DOHH2 (cell line): Measurements from ENCODE around the gene PKHD1.
"Not testable (repeated sequence)": the region's sequence is repeated elsewhere in the genome, so short reads cannot be mapped to it uniquely, and the experiment has no call there.

ENCODE experiments used
- H3F3A ChIP-seq: fragments of 200-600 bp; sonication (generic), shearing (Covaris generic); 2 replicates; pipeline ENCODE4 v1.6.0; 2016; ENCODE audit warnings: antibody characterized with exemption, mild to moderate bottlenecking; ENCODE audit not compliant: control insufficient read depth, insufficient read depth
- H3K27ac ChIP-seq: fragments of 200-600 bp; sonication (generic); 2 replicates; pipeline ENCODE4 v1.5.1; 2014; ENCODE audit warnings: low read depth, mild to moderate bottlenecking, low read length, moderate library complexity
- H3K27me3 ChIP-seq: fragments of 200-600 bp; sonication (generic); 2 replicates; pipeline ENCODE4 v1.6.1; 2014; ENCODE audit warnings: mild to moderate bottlenecking, low read length, mixed read lengths; ENCODE audit not compliant: control insufficient read depth
- H3K36me3 ChIP-seq: fragments of 200-600 bp; sonication (generic); 2 replicates; pipeline ENCODE4 v1.6.1; 2014; ENCODE audit warnings: mild to moderate bottlenecking, low read length, moderate library complexity, mixed read lengths; ENCODE audit not compliant: control insufficient read depth
- H3K4me1 ChIP-seq: fragments of 200-600 bp; sonication (generic); 2 replicates; pipeline ENCODE4 v1.6.1; 2014; ENCODE audit warnings: mild to moderate bottlenecking, low read length, mixed read lengths; ENCODE audit not compliant: control insufficient read depth
- H3K4me2 ChIP-seq: fragments of 200-600 bp; sonication (generic); 2 replicates; pipeline ENCODE4 v1.6.0; 2014; ENCODE audit warnings: mild to moderate bottlenecking, low read length, moderate library complexity
- H3K4me3 ChIP-seq: fragments of 200-600 bp; sonication (generic); 2 replicates; pipeline ENCODE4 v1.5.1; 2014; ENCODE audit warnings: mild to moderate bottlenecking, low read length, mixed read lengths
- H3K79me2 ChIP-seq: fragments of 200-600 bp; sonication (generic); 2 replicates; pipeline ENCODE4 v1.6.1; 2014; ENCODE audit warnings: mild to moderate bottlenecking, low read length, mixed read lengths; ENCODE audit not compliant: control insufficient read depth
- H3K9me2 ChIP-seq: fragments of 200-600 bp; sonication (generic); replicated peaks from 2 replicates; pipeline ENCODE4 v1.6.1; 2014; ENCODE audit warnings: mild to moderate bottlenecking, low read length, mixed read lengths; ENCODE audit not compliant: control insufficient read depth
- H3K9me3 ChIP-seq: fragments of 200-600 bp; sonication (generic); 2 replicates; pipeline ENCODE4 v1.6.1; 2014; ENCODE audit warnings: antibody characterized with exemption, low read length, mixed read lengths; ENCODE audit not compliant: control insufficient read depth, insufficient read depth
- H4K20me1 ChIP-seq: fragments of 200-600 bp; sonication (generic); 2 replicates; pipeline ENCODE4 v1.6.0; 2014; ENCODE audit warnings: low read depth, mild to moderate bottlenecking, antibody characterized with exemption, low read length, moderate library complexity; ENCODE audit not compliant: control insufficient read depth, insufficient read depth
- CTCF ChIP-seq: fragments of 200-600 bp; sonication (generic); IDR thresholded peaks from one replicate; pipeline ENCODE4 v1.5.1; 2014; ENCODE audit warnings: antibody characterized with exemption, mild to moderate bottlenecking, low read depth, low read length; ENCODE audit not compliant: poor library complexity, severe bottlenecking
- EZH2phosphoT487 ChIP-seq: fragments of 200-600 bp; sonication (generic); IDR thresholded peaks from 2 replicates; pipeline ENCODE4 v1.6.1; 2017; ENCODE audit warnings: borderline replicate concordance, mild to moderate bottlenecking, antibody characterized with exemption, low read length, moderate library complexity, mixed read lengths

Gene PKHD1

GRCh38 chr6:51954681-51955080 lies 132.7 kb downstream of the PKHD1 start:
- Histone ChIP-seq H3K9me3 (no peaks in the 10 kb centered on the region), H3K36me3 (no peaks in the 10 kb centered on the region), H3K9me2 (no peaks in the 10 kb centered on the region), H4K20me1 (no peaks in the 10 kb centered on the region), H3K4me1 (no peaks in the 10 kb centered on the region), H3K4me3 (no peak overlapping the region), H3F3A (no peaks in the 10 kb centered on the region), H3K27ac (no peak overlapping the region), H3K79me2 (no peaks in the 10 kb centered on the region), H3K27me3 (no peaks in the 10 kb centered on the region; the same call in 1 of the 2 replicates), H3K4me2 (no peak overlapping the region)
- TF ChIP-seq EZH2phosphoT487 (no peak), CTCF (no peak)

- H4K20me1 ChIP-seq = no peaks in the 10 kb centered on the region
- H3K27me3 ChIP-seq = no peaks in the 10 kb centered on the region; the same call in 1 of the 2 replicates
- TF ChIP-seq EZH2phosphoT487 = no peak
- H3K4me3 ChIP-seq = no peak overlapping the region
- no peaks in the 10 kb centered on the region for H3K9me3 ChIP-seq
- H3F3A ChIP-seq = no peaks in the 10 kb centered on the region
- no peaks in the 10 kb centered on the region for H3K4me1 ChIP-seq
- no peaks in the 10 kb centered on the region for H3K36me3 ChIP-seq
- H3K27ac ChIP-seq = no peak overlapping the region
- no peak overlapping the region for H3K4me2 ChIP-seq
- H3K79me2 ChIP-seq = no peaks in the 10 kb centered on the region
- H3K9me2 ChIP-seq = no peaks in the 10 kb centered on the region
Measured at GRCh38 chr6:51953246-51953645, 134.2 kb downstream of the PKHD1 start.

GRCh38 chr6:51951924-51952323 lies 135.5 kb downstream of the PKHD1 start:
- TF ChIP-seq CTCF = no peak
- no peak for TF ChIP-seq EZH2phosphoT487

GRCh38 chr6:51949526-51949925 lies 137.9 kb downstream of the PKHD1 start:
- H3K79me2 ChIP-seq = no peaks in the 10 kb centered on the region

More at GRCh38 chr6:51951924-51952323, 135.5 kb downstream of the PKHD1 start:
- Histone ChIP-seq H4K20me1 (no peaks in the 10 kb centered on the region), H3K27me3 (no peaks in the 10 kb centered on the region; the same call in 1 of the 2 replicates), H3K79me2 (no peaks in the 10 kb centered on the region), H3K4me3 (no peak overlapping the region), H3K9me3 (no peaks in the 10 kb centered on the region), H3K27ac (no peak overlapping the region), H3K4me2 (no peak overlapping the region), H3K4me1 (no peaks in the 10 kb centered on the region), H3K9me2 (no peaks in the 10 kb centered on the region), H3K36me3 (no peaks in the 10 kb centered on the region), H3F3A (no peaks in the 10 kb centered on the region)

GRCh38 chr6:51939695-51940094 lies 147.7 kb downstream of the PKHD1 start:
- H4K20me1 ChIP-seq, H3K79me2 ChIP-seq, H3F3A ChIP-seq, H3K9me3 ChIP-seq, H3K27me3 ChIP-seq, H3K36me3 ChIP-seq, H3K4me1 ChIP-seq, H3K9me2 ChIP-seq, H3K4me2 ChIP-seq, H3K4me3 ChIP-seq, H3K27ac ChIP-seq: not testable (repeated sequence)

More at GRCh38 chr6:51949526-51949925, 137.9 kb downstream of the PKHD1 start:
- Histone ChIP-seq H3K27me3 (no peaks in the 10 kb centered on the region; the same call in 1 of the 2 replicates), H4K20me1 (no peaks in the 10 kb centered on the region), H3K4me3 (no peak overlapping the region), H3K4me2 (no peak overlapping the region), H3K9me2 (no peaks in the 10 kb centered on the region), H3K27ac (no peak overlapping the region), H3F3A (no peaks in the 10 kb centered on the region), H3K36me3 (no peaks in the 10 kb centered on the region), H3K9me3 (no peaks in the 10 kb centered on the region), H3K4me1 (no peaks in the 10 kb centered on the region)
- TF ChIP-seq EZH2phosphoT487 (no peak), CTCF (no peak)
